ENCODE data around the gene CHCHD6. TPM values are rescaled to one million over a fixed set of nuclear protein-coding genes. Genes with fewer than 3 reads are reported as not detected.

Gene CHCHD6
- total RNA-seq, 3 donors from 2014 or later (not counting 1 experiment from before 2014, with no cell fraction given) = 5.3 to 9.9 (median 8.3) TPM

DNA sequence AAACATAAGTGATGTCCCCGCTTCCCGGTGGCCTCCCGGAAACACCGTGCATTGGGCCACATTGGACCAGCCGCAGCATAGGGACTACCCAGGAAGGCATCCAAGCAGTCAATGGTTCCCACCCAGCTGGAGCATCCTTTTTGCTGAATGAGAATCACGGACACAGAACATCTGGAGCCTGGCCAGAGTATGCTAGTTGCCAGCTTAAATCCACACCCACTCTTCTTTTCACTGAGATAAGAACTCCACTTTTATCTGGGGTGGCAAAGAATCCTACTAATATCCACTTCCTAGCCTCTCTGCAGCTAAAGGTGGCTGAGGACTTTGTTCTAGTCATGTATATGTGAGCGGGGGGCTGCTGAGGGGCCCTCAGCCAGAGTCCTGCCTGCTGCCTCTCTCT is 183.6 kb downstream of the CHCHD6 start:
- ATAC-seq (no peak), DNase-seq (no peak)
- no peak overlapping the region for H3K27ac ChIP-seq (ENCODE audit: low read length)
- Mint-ChIP-seq H3K4me1 (no peaks in the 10 kb centered on the region), H3K27me3 (ENCODE audit: low read depth in 2 of 2) (peaks cover 14 to 18% of the 10 kb centered on the region in 2 donors), H3K9me3 (no peaks in the 10 kb centered on the region), H3K4me3 (no peak overlapping the region), H3K27ac (no peak overlapping the region), H3K36me3 (no peaks in the 10 kb centered on the region)
- no peak overlapping the region for H3K4me3 ChIP-seq (ENCODE audit: low read length)
- WGBS (ENCODE audit: insufficient coverage) = over 99% methylated on average over 6 of the region's 7 CpGs
- TF ChIP-seq CTCF (IDR thresholded peaks at IDR 0.05) = no peak
- H3K9me3 ChIP-seq (ENCODE audit: control insufficient read depth, insufficient read depth, low read length) = no peaks in the 10 kb centered on the region
- H3K4me1 ChIP-seq (ENCODE audit: control insufficient read depth, insufficient read depth, low read length) = no peaks in the 10 kb centered on the region
- H3K27me3 ChIP-seq (ENCODE audit: control insufficient read depth, insufficient read depth, low read length) = no peaks in the 10 kb centered on the region
- intact Hi-C loops (cut with micrococcal nuclease) = no loop called here
- no peaks in the 10 kb centered on the region for H3K36me3 ChIP-seq (ENCODE audit: control insufficient read depth, insufficient read depth, low read length)

- H3K27ac Mint-ChIP-seq = no peak overlapping the region
- Histone ChIP-seq H3K9me3 (ENCODE audit: control insufficient read depth, insufficient read depth, low read length) (no peaks in the 10 kb centered on the region), H3K27me3 (ENCODE audit: control insufficient read depth, insufficient read depth, low read length) (no peaks in the 10 kb centered on the region), H3K4me3 (ENCODE audit: low read length) (no peak overlapping the region), H3K4me1 (ENCODE audit: control insufficient read depth, insufficient read depth, low read length) (no peaks in the 10 kb centered on the region), H3K27ac (ENCODE audit: low read length) (no peak overlapping the region), H3K36me3 (ENCODE audit: control insufficient read depth, insufficient read depth, low read length) (no peaks in the 10 kb centered on the region)
- H3K4me1 Mint-ChIP-seq = no peaks in the 10 kb centered on the region
- WGBS (ENCODE audit: insufficient coverage) = 92% methylated on average over 5 of the region's 5 CpGs
- H3K4me3 Mint-ChIP-seq = no peak overlapping the region
- peaks cover 16 to 18% of the 10 kb centered on the region in 2 donors for H3K27me3 Mint-ChIP-seq (ENCODE audit: low read depth in 2 of 2)
- H3K36me3 Mint-ChIP-seq = no peaks in the 10 kb centered on the region
- no peaks in the 10 kb centered on the region for H3K9me3 Mint-ChIP-seq
- no peak for DNase-seq
- no peak for ATAC-seq
- intact Hi-C loops (cut with micrococcal nuclease) = no loop called here
- no peak for TF ChIP-seq CTCF (IDR thresholded peaks at IDR 0.05)
Observed at GRCh38 chr3:126888186-126888760, 184.2 kb downstream of the CHCHD6 start.

DNA sequence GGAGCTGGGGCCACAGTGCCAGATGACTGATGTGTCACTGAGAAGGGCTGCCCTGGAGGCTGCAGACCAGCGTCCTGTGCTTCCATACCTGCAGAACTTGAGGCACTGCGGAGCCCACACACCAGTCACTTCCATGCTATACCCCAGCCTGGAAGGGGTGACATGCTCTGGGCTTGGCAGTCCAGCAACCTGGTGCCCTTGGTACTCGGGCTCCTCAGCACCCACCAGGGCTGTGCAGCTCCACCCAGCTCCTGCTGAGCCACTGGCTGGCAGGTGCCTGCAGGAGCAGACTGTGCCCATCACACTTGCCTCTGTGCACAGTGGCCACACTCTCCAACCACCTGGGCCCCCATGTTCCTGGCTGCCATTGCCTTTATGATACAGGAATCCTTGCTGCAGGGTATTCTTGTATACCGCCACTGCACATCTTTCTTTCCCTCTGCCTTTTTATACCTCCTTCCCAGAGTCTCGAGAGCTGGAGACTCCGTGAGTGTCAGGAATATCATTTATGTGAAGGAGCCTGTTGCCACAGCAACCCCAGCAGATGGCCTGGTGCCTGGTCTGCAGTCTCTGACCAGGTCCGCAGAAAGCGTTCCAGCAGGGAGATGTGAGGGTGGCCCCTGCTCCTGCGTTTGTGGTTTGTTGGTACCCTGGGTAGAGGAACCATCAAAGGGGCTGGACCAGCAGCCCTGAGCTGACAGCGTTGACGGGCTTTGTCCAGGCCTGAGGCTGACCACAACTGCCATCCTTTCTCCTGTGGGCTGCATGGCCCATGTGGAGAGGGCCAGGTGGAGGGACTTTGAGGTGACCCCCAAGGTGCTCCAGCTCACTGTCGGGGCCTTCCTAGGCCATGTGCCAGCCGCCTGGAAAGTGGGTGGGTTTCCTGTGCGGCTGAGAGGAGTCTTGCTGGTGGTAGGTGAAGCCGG is 185.5 kb downstream of the CHCHD6 start:
- WGBS (ENCODE audit: insufficient coverage) = 86% methylated on average over 15 of the region's 15 CpGs
- TF ChIP-seq CTCF (IDR thresholded peaks at IDR 0.05) = no peak
- no peaks in the 10 kb centered on the region for H3K9me3 Mint-ChIP-seq

More for the DNA sequence above, 185.5 kb downstream of the CHCHD6 start:
- H3K27me3 Mint-ChIP-seq (ENCODE audit: low read depth in 2 of 2) = peaks cover 22 to 23% of the 10 kb centered on the region in 2 donors
- no peak for ATAC-seq
- no peaks in the 10 kb centered on the region for H3K36me3 Mint-ChIP-seq
- intact Hi-C loops (cut with micrococcal nuclease) = no loop called here
- H3K36me3 ChIP-seq (ENCODE audit: control insufficient read depth, insufficient read depth, low read length) = no peaks in the 10 kb centered on the region
- DNase-seq = no peak
- no peaks in the 10 kb centered on the region for H3K4me1 Mint-ChIP-seq
- no peak overlapping the region for H3K4me3 ChIP-seq (ENCODE audit: low read length)
- H3K27ac ChIP-seq (ENCODE audit: low read length) = no peak overlapping the region
- H3K9me3 ChIP-seq (ENCODE audit: control insufficient read depth, insufficient read depth, low read length) = no peaks in the 10 kb centered on the region
- H3K4me1 ChIP-seq (ENCODE audit: control insufficient read depth, insufficient read depth, low read length) = no peaks in the 10 kb centered on the region
- no peak overlapping the region for H3K4me3 Mint-ChIP-seq
- H3K27me3 ChIP-seq (ENCODE audit: control insufficient read depth, insufficient read depth, low read length) = no peaks in the 10 kb centered on the region
- no peak overlapping the region for H3K27ac Mint-ChIP-seq
